ENCODE data around the gene MICAL2. TPM values are rescaled to one million over a fixed set of nuclear protein-coding genes. Genes with fewer than 3 reads are reported as not detected.

MICAL2 gene
- total RNA-seq, 1 donor from 2014 or later: 0.27 TPM

- ChIA-PET CTCF (no interaction called here), POLR2A (no interaction called here)
- intact Hi-C loops (cut with micrococcal nuclease): no loop called here
- ATAC-seq (ENCODE audit: low read depth) (no peak), DNase-seq (no peak)
- H3K27ac Mint-ChIP-seq: no peak overlapping the region
- H3K36me3 Mint-ChIP-seq (ENCODE audit: low read depth): no peaks in the 10 kb centered on the region
- peaks cover 5% of the 10 kb centered on the region for H3K27me3 Mint-ChIP-seq
- no peaks in the 10 kb centered on the region for H3K9me3 Mint-ChIP-seq
- TF ChIP-seq CTCF (IDR thresholded peaks at IDR 0.05): no peak
- peaks cover 12% of the 10 kb centered on the region for H3K4me1 Mint-ChIP-seq
- no peak overlapping the region for H3K4me3 Mint-ChIP-seq
These were observed 115.7 kb downstream of the MICAL2 start for GRCh38 chr11:12226093-12226492.

GRCh38 chr11:12229450-12230229 lies 119.2 kb downstream of the MICAL2 start:
- ATAC-seq (ENCODE audit: low read depth): no peak

GRCh38 chr11:12232160-12232559 lies 121.8 kb downstream of the MICAL2 start:
- CTCF ChIA-PET: no interaction called here
- intact Hi-C loops (cut with micrococcal nuclease): no loop called here
- no peak for TF ChIP-seq CTCF (IDR thresholded peaks at IDR 0.05)
- Mint-ChIP-seq H3K4me3 (no peak overlapping the region), H3K9me3 (no peaks in the 10 kb centered on the region), H3K36me3 (ENCODE audit: low read depth) (no peaks in the 10 kb centered on the region), H3K27me3 (peaks cover 9% of the 10 kb centered on the region), H3K4me1 (peaks cover 8% of the 10 kb centered on the region), H3K27ac (no peak overlapping the region)
- POLR2A ChIA-PET: no interaction called here
- DNase-seq (no peak), ATAC-seq (ENCODE audit: low read depth) (no peak)

More at GRCh38 chr11:12229450-12230229, 119.2 kb downstream of the MICAL2 start:
- H3K27me3 Mint-ChIP-seq: peaks cover 2% of the 10 kb centered on the region
- TF ChIP-seq CTCF (IDR thresholded peaks at IDR 0.05): no peak
- ChIA-PET CTCF (interaction anchor here (1.2 kb wide), 1 partner anchor 185 kb away, joined by 3 read pairs; no protein-coding TSS in a partner anchor), POLR2A (no interaction called here)
- peaks cover 3% of the 10 kb centered on the region for H3K4me1 Mint-ChIP-seq
- H3K9me3 Mint-ChIP-seq: no peaks in the 10 kb centered on the region
- DNase-seq: no peak
- H3K4me3 Mint-ChIP-seq: no peak overlapping the region
- H3K27ac Mint-ChIP-seq: no peak overlapping the region
- H3K36me3 Mint-ChIP-seq (ENCODE audit: low read depth): no peaks in the 10 kb centered on the region
- intact Hi-C loops (cut with micrococcal nuclease): no loop called here

GRCh38 chr11:12232817-12233601 lies 122.6 kb downstream of the MICAL2 start:
- H3K27me3 Mint-ChIP-seq: peaks cover 9% of the 10 kb centered on the region
- TF ChIP-seq CTCF (IDR thresholded peaks at IDR 0.05): no peak
- no peak overlapping the region for H3K27ac Mint-ChIP-seq
- DNase-seq (no peak), ATAC-seq (ENCODE audit: low read depth) (no peak)
- H3K4me1 Mint-ChIP-seq: peaks cover 8% of the 10 kb centered on the region
- ChIA-PET POLR2A (no interaction called here), CTCF (interaction anchor here (1.0 to 1.2 kb wide), 2 partner anchors 49 to 185 kb away, joined by 3 to 5 read pairs; no protein-coding TSS in a partner anchor)
- H3K4me3 Mint-ChIP-seq: no peak overlapping the region
- intact Hi-C loops (cut with micrococcal nuclease): no loop called here
- H3K36me3 Mint-ChIP-seq (ENCODE audit: low read depth): no peaks in the 10 kb centered on the region
- H3K9me3 Mint-ChIP-seq: no peaks in the 10 kb centered on the region

GRCh38 chr11:12233602-12233925 lies 123.2 kb downstream of the MICAL2 start:
- TF ChIP-seq CTCF (IDR thresholded peaks at IDR 0.05): no peak
- DNase-seq (no peak), ATAC-seq (ENCODE audit: low read depth) (no peak)
- intact Hi-C loops (cut with micrococcal nuclease): no loop called here
- POLR2A ChIA-PET: no interaction called here
- Mint-ChIP-seq H3K4me1 (peaks cover 8% of the 10 kb centered on the region), H3K9me3 (no peaks in the 10 kb centered on the region), H3K27me3 (peaks cover 9% of the 10 kb centered on the region), H3K27ac (no peak overlapping the region), H3K4me3 (no peak overlapping the region), H3K36me3 (ENCODE audit: low read depth) (no peaks in the 10 kb centered on the region)
- CTCF ChIA-PET: interaction anchor here (1.0 to 1.2 kb wide), 2 partner anchors 48 to 185 kb away, joined by 3 to 5 read pairs; no protein-coding TSS in a partner anchor

Measured in activated B cell treated with CpG ODN at 0.5 μM for 24 hours (primary cell).